Right ventricle myocardium superior (tissue), 1 donor: ENCODE measurements around the gene ZNF407. TPM values are rescaled to one million over a fixed set of nuclear protein-coding genes. Genes with fewer than 3 reads are reported as not detected.

Source experiments
- ATAC-seq: fragments of 200-7000 bp; cut with Tn5 transposase; one replicate; pipeline ENCODE4 v1.9.1; 2020; ENCODE audit warnings: mild to moderate bottlenecking; ENCODE audit not compliant: poor library complexity
- DNase-seq: peaks from one replicate; pipeline ENCODE4 v3.0.0-alpha.2; 2020
- intact Hi-C: fragments of 100-400 bp; cut with DNase I; formaldehyde crosslinking; loops from one replicate; pipeline ENCODE4 v1.11.2; 2022
- total RNA-seq: library from RNA; stranded (reverse); fragmentation: NEBNext Ultra II Directional; extraction: Animal tissue kit (Norgen Biotek cat#: 25700); gene quantifications from one replicate; pipeline ENCODE4 v1.2.1, GENCODE V29; 2021
- donor health status: DM: no; HTN: yes; CAD: no; lungs with severe emphysema.

Gene ZNF407
- total RNA-seq, 1 donor from 2014 or later = 9.6 TPM

GRCh38 chr18:75033516-75033915, 435.8 kb downstream of the ZNF407 start:
- ATAC-seq (no peak), DNase-seq (no peak)
- intact Hi-C loops = no loop called here

- intact Hi-C loops = no loop called here
- ATAC-seq = no peak
- DNase-seq = no peak
Observed at GRCh38 chr18:75034937-75035336, 437.3 kb downstream of the ZNF407 start.

GRCh38 chr18:75035928-75036327, 438.3 kb downstream of the ZNF407 start:
- no peak for DNase-seq
- intact Hi-C loops = no loop called here
- ATAC-seq = no peak

- intact Hi-C loops = no loop called here
- ATAC-seq (no peak), DNase-seq (no peak)
Observed at GRCh38 chr18:75036917-75037688, 439.4 kb downstream of the ZNF407 start.

GRCh38 chr18:75037689-75037955, 440.0 kb downstream of the ZNF407 start:
- DNase-seq = no peak
- intact Hi-C loops = no loop called here
- ATAC-seq = no peak

- ATAC-seq (no peak), DNase-seq (no peak)
- intact Hi-C loops = no loop called here
Observed at GRCh38 chr18:75041586-75041985, 443.9 kb downstream of the ZNF407 start.

- ATAC-seq = peak; percentile 63
- intact Hi-C loops = no loop called here
- DNase-seq = no peak
Observed at GRCh38 chr18:75043478-75043877, 445.8 kb downstream of the ZNF407 start.

GRCh38 chr18:75044296-75044695, 446.6 kb downstream of the ZNF407 start:
- DNase-seq (no peak), ATAC-seq (no peak)
- intact Hi-C loops = no loop called here

- no peak for DNase-seq
- ATAC-seq = no peak
- intact Hi-C loops = no loop called here
Observed at GRCh38 chr18:75044791-75045190, 447.1 kb downstream of the ZNF407 start.

- ATAC-seq (no peak), DNase-seq (no peak)
- intact Hi-C loops = no loop called here
Observed at GRCh38 chr18:75045272-75045671, 447.6 kb downstream of the ZNF407 start.

- intact Hi-C loops = no loop called here
- ATAC-seq (peak; percentile 69), DNase-seq (peak; percentile 59)
Observed at GRCh38 chr18:75047240-75047961, 449.7 kb downstream of the ZNF407 start.

- intact Hi-C loops = no loop called here
- no peak for DNase-seq
- no peak for ATAC-seq
Observed at GRCh38 chr18:75048776-75049454, 451.2 kb downstream of the ZNF407 start.

- no peak for DNase-seq
- intact Hi-C loops = no loop called here
- no peak for ATAC-seq
Observed at GRCh38 chr18:75049455-75049789, 451.8 kb downstream of the ZNF407 start.

- ATAC-seq = no peak
- intact Hi-C loops = no loop called here
- DNase-seq = no peak
Observed at GRCh38 chr18:75051757-75052156, 454.1 kb downstream of the ZNF407 start.

- ATAC-seq = peak; percentile 76
- intact Hi-C loops = no loop called here
- DNase-seq = no peak
Observed at GRCh38 chr18:75052475-75052874, 454.8 kb downstream of the ZNF407 start.

GRCh38 chr18:75053028-75053629, 455.5 kb downstream of the ZNF407 start:
- intact Hi-C loops = no loop called here
- ATAC-seq (peak; percentile 45), DNase-seq (no peak)

GRCh38 chr18:75054046-75054445, 456.4 kb downstream of the ZNF407 start:
- ATAC-seq (no peak), DNase-seq (no peak)
- intact Hi-C loops = no loop called here

GRCh38 chr18:75054611-75055010, 456.9 kb downstream of the ZNF407 start:
- DNase-seq (no peak), ATAC-seq (no peak)
- intact Hi-C loops = no loop called here

GRCh38 chr18:75057169-75057960, 459.7 kb downstream of the ZNF407 start:
- ATAC-seq = peak; percentile 56
- DNase-seq = no peak
- intact Hi-C loops = no loop called here
